GM19452 (cell line): ENCODE results near the gene FAM114A2.
"Not testable (repeated sequence)": the region's sequence is repeated elsewhere in the genome, so short reads cannot be mapped to it uniquely, and the experiment has no call there.

Source experiments
- ATAC-seq: cut with Tn5 transposase; IDR thresholded peaks from one replicate; pipeline ENCODE4 v1.9.1; 2021; ENCODE audit not compliant: unreplicated experiment

Gene FAM114A2

DNA sequence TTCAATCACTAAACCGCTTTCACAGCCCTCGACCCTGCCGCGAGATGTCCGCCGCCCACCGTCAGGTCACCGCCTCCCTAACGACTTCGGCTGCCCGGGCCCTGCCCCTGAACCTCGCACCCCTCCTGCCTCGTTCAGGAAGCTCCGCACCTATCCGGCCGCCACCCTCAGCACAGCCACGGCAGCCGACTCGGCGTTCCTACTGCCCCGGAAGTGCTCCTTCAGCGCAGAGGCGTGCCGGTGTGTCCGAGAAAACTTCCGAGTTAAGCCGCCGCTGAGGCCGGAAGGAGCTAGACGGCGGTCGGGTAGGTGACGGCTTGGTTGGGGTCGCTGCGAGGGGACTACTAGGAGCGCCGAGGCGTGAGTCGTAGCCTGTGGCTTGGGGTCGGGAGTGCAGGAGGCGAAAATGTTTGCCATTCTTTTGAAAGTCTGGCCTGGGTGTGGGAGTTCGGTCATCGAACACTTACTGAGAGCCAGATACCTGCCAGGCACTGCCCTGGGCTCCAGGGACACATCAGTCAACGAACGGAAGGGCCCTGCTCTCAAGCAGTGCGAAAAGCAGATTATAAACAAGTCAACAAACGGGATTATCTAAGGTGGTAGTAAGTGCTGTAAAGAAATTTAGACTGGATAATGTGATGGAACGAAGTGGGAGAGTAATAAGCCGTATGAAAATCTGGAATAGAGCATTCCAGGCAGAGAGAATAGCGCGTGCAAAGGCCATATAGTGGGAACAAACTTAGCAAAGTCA lies at the start of gene FAM114A2, which contains the start of gene MFAP3:
FAM114A2 (minus strand) TSS at position 204 of the 751 bp plus-strand sequence. CDS start 3,957 bp downstream, outside the sequence.
MFAP3 (plus strand) TSS at position 261 of the 751 bp plus-strand sequence. CDS start 10,756 bp downstream, outside the sequence.
- ATAC-seq = peak; percentile 97

DNA sequence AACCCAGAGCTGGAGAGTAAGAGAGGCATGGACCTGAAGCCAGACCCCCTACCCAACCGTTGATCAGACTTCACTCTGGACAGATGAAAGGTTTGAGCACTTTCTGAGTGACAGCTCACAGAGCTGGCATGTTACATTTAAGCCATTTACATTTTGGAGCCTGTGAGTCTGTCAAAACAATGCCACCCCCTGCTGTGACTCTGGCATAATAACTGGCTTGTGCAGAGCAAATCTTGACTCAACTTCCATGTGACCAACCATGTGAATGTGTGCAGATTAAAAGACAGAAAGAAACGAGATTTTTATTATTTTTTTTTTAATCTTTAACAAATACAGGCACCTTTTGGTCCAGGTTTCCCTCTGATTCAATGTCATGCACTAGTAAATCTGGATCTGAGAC lies 48.5 kb upstream of the FAM114A2 start:
- no peak for ATAC-seq

DNA sequence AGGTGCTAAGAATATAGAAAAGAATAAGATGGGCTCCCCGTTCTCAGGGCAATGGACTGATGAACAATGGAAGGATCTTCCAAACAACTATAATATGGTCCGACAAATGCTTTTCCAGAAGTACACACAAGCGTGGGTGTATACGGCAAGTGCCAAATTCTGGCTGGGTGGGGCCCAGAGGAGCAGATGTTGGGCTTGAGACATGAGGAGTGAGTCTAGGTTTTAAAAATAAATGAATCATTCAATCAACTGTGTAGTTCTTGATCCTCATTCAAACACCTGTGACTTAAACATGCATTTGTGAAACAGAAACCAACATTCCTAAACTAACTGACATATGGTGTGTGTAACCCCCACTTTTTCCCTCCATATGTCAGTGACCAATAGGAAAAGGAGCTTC lies 47.9 kb upstream of the FAM114A2 start:
- ATAC-seq = no peak

DNA sequence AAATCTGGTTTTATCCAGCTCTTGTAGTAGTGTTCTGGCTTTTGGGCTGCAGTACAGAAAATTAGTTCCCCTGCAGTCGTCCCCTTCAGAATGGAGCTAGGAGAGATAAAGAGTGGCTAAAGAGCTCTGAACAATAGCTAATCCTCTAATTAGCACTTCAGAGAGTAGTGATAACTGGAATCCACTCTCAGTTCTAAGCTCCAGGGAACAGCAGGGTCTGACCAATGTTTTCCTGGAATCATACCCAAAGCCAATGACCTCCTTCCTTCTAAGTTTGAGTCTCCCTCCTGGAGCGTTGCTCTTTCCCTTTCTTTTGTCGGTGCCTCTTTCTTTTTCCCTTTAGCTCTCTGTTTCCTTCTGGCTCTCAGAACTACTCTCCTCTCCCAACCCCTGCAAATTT lies 47.4 kb upstream of the FAM114A2 start:
- no peak for ATAC-seq

DNA sequence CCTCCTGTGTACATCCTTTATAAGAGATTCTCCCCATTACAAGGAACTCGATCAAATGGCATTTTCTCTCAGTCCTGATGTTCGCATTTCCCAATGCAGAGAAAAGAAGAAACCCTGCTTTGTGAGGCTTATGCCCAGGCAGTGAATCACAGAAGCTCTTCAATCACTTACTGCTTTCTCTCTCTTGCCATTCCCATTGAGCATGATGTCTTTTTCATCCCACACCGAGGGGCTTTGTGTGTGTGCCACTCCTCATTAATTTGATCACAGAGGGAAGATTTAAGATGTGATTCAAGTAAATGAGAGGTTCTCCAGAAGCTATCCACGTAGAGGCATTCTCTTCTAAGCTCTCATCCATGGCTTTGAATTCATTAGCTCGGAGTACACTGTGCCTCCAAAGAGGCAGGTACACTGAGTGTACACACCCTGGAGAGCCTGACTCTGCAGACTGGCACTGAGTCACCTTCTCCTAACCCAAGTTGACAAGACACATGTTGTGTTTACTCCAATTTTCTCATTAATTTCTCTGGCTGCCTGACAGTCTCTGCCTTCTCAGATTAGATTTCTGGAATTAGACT lies 45.4 kb upstream of the FAM114A2 start:
- ATAC-seq = no peak

DNA sequence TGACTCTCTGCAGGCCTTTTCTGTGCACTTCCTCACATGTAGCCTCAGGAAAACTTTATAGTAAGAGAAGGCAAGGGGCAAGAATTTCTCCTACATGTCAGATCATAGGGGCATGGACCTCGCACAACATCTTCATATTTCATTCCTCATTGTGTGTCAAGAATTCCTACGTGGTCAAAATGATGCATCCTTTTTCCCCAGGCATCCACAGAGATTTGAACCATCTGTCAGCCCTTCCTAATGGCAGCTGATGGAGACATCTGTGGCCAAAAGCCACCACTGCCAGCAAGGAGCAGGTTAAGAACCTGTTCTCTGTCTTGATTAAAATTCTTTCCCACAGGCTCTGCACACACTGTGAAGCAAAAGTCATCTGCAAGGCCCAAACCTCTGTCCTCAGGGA lies 42.5 kb upstream of the FAM114A2 start:
- no peak for ATAC-seq

DNA sequence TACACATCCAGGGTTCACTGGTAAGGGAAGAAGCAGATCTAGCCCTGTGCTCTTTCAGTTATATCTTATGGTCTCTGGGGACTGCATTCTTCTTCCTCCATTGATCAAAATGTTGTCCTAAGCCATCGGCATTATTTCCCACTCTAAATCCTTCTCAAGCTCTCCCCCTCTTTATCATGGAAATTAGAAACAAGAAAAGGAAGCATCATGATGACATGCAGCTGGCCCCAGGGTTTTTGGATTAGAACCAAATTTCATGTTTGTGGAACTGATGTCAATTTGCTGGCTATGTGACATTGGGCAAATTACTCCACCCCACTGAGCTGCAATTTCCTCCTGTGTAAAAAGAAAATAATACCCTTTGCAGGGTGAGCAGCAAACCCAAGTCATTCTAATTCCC lies 39.6 kb upstream of the FAM114A2 start:
- no peak for ATAC-seq

DNA sequence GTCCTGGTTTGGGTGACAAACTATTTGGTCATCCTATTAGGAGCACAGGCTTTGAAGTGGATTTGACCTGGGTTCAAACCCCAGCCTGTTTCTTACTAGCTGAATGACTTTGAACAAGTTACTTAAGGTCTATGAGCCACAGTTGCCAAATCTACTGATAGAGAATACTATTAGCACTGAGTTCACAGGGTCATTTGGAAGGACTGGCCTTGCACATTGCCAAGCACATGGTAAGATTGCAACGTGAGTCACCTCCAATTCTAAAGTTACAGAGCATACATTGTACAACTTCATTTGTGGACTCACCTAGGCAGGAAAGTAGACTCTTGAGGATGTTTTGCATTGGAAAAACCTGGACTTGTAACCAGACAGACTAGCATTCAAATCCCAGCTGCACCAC lies 39.0 kb upstream of the FAM114A2 start:
- ATAC-seq = no peak

DNA sequence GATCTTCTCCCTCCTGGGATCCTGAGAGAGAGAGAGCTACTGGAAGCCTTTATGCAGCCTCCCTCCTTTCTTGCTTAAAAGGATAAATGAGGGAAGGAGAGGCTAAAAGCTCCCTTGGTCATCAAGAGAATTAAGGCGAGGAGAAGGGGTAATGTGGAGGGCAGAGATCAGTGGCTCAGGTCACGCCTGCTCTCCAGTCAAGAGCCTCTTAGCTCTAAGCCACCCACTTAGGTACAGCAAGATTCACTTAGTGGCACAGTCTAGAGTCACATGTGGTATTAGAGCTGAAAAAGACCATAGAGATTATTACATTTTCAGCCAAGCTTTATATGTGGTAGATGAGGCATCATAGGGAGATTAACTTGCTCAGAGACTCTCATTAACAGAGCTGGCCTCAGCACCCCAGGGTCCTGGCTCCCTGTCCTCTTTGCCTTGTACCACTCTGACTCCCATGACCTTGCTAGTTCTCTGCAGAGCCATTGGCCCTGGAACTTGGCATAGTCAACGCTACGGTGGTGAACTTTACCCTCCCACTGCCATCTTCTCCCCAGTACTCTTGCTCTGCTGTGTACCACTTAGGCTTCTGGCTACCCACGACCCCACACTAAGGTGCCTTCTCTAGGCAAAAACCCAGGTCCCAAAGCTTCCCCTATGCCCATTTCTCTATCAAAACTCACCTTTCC lies 37.7 kb upstream of the FAM114A2 start:
- ATAC-seq = no peak

DNA sequence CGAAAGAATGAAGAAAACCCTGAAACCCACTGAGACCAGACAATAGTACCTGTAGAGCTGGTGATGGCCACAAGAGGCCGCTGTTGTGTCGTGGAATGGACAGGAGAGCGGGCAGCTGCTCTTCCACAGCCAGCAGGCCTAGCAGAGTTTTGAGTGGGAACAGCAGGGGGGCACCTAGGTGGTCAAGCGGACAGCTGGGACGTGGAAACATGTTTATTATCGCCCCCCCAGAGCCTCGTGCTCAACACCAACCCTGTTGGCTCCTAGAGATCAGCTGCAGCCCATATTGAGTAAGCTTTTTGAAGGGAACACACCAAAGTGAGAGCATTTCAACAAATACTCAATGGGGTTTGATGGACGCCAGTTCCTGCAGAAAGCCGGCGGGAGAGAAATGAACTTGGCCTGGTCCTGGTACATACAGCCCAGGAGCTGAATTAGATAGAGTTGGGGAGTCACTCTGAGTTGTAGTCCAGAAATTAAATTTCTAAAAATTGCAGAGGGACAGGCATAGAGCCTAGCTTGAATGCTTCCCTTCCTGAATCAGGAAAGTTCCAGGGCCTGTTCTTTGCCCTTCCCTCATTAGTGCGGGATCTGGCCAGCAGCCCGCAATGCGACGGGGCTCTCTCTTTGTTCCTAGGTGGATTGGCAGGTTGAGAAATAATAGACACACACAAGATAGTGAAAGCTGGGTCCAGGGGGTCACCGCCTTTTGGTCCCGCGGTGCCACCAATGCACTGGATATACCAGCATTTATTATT lies 33.9 kb upstream of the FAM114A2 start:
- peak; percentile 96 for ATAC-seq

DNA sequence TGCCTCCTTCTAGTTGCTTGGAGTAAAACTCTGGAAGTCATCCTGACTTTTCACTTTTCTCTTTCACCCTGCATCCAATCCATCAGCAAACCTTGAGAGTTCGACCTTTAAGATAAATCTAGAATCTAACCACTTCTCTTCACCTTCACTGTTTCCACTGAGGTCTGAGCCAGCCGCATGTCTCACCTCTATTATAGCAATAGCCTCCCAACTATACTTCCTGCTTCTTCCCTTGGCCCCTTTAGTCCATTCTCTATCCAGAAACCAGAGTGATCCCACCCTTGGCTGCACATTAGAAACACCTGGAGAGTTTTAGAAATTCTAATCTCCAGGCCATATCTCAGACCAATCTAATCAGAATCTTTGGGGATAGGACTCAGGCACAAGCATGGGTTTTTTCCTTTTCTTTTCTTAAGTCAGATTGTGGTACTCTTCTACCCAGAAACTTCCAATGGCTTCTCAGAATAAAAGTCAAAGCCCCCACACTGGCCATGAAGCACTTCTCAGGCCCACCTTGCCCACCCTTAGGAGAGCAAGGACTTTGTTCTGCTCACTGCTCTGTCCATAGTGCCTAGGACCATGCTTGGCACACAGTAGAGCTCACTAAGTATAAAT lies 33.2 kb upstream of the FAM114A2 start:
- peak; percentile 25 for ATAC-seq

DNA sequence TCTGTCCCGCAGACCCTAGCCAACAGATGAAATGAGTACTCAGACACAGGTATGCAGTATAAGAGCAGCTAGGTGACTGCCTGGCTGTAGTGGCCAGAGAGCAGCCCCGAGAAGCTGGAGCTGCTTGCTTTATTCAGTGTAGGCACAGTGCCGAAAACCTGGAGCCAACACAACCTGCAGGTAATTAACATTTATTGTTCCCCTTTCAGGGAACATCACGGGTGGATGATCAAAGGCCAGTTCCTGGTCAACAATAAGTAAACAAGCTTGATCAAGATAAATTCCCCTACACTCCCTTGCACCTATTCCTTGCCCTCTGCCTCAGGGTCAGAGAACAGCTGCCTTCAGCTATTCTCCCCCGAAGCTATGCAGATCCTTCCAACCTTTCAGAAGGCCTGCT lies 31.1 kb upstream of the FAM114A2 start:
- ATAC-seq = not testable (repeated sequence)

DNA sequence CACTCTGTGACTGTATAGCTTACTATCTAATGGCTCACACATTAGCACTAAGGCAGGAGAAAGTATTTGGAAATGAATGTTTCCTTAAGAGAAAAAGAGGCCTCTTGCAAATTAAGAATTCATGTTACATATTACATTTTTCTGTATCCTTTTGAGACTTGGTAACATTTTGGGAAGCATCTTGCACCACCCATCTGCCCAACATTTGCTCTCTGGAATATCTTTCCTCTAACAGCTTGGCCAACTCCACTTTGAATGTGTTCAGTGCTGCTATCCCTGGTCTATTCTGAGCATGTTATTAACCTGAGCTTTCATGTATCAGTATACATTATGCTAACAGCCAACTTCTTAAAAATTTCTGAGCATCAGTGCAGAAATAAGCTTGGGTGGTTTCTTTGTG lies 27.3 kb upstream of the FAM114A2 start:
- no peak for ATAC-seq

DNA sequence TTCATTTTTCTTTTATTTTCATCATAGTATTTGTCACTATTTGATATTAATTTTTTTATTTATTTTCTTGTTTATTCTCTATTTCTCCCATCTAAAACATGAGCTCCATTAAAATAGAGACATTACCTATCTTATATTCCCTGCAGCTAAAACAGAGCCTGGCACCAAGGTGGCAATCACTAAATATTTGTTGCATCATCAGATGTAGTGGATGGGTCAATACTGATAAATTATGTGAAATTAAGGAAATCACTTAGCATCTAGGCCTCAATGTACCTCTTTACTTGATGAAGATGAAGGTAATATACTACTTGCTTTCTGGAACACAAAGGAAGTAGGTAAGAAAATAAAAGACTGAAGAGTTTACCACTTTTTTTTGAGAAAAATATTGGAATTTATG lies 24.7 kb upstream of the FAM114A2 start:
- ATAC-seq = no peak

DNA sequence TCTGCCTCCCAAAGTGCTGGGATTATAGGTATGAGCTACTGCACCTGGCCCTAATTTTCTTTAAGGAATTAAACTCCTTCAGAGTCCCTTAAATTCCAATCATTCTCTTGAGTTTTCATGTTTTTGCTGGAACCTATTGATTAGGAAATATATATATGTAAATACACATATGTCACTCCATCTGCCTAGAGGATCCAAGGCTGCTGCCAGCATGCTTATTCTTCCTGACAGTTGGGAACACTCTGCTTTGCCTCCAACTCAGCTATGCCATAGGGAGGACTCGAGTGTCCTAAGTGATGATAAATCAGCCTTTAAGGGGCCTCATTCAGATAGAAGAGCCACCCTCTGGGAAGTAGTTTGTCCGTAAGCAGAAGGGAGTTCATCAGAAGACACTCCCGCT lies 21.9 kb upstream of the FAM114A2 start:
- ATAC-seq = no peak

DNA sequence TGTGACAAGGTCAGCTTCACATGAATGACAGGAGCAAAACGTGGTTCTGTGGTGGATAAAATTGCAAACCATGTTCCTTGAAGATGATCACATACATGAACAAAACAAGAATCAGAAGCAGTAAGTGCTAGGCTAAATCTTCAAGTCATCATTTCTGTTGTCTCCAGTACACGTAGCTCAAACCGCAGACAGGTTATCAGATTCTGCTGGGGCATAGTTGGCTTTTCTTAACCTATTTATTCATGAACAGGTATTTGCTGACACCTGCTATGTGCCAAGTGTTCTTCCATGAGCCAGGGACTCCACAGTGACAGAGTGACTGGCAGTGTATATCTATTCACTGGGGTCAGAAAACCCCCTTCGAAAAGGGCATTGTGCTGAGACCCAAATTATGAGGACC lies 20.9 kb upstream of the FAM114A2 start:
- no peak for ATAC-seq

DNA sequence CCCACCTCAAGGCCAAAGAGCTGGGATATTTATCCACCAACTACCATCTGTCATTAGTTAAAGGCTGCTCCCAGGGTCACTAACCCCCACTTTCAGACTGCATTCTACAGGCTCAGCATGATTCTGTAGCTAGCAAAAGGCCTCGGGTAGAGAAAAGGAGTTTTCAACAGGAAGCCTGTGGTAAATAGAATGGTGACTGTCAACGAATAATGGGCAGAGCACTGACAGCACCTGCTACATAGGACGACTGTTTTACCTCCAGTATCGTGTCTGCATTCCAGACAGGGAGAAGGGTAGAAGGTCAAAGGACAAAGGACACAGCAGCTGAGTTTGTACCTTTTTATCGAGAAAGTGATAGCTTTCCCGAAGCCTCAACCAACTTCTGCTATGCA lies 20.3 kb upstream of the FAM114A2 start:
- peak; percentile 52 for ATAC-seq

DNA sequence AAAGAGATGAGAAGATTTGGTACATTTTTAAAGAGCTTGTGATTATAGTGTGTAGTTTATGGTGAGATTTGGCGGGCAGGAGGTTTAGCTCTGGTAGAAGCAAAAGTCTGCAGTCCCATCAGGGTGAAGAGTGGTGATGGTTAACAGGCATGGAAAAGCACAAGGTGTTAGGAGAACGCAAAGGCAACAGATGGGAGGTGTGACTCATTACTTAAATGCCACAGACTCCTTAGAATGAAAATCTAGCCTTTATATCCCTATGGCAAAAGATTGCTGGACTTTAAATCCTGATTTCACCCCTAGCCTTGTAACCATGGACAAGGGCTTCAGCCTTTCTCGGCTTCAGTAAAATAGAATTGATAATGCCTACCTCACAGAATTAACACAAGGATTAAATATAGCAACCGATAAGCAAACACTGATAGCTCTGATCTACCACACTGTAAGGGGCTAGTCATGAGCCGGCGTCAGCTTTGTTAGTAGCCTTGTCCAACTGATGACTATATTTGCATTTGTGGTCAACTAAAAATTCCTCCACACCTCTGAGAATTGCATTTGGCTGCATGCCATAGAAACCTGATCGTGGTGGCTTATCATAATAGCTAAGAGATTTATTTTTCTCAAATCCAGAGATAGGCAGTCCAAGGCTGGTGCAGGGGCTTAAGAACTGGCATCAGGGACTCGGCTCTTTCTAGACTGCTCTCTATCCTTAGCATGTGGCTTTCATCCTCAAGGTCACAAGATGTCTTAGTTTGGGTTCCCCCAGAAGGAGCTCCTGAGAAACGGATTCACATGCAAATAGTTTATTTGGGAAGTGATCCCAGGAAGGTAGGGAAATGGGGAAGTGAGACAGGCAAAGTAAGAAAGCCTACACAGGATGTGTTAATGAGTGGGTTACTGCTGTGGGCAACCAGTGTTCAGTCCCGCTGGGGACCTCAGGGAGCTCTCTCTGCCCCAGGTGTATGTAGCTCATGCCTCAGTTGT lies 19.6 kb upstream of the FAM114A2 start:
- peak; percentile 61 for ATAC-seq

DNA sequence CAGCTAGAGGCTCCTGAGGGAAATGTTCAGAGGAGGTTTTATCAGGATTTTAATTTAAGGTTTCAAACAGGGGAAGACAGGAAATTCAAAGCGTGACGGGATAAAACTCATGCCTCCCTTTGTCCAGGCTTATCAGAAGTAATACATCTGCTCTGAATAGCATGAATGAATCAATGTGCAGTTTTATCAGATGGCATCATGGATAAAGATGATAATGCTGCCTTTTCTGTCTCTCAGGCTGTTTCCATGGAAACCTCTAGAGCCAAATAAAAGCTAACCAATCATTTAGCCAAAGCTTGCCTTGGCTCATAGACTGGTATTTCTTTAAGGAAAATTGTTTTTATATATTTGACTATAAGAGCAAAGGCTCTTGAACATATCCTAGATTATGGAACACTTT lies 16.5 kb upstream of the FAM114A2 start:
- ATAC-seq = no peak

DNA sequence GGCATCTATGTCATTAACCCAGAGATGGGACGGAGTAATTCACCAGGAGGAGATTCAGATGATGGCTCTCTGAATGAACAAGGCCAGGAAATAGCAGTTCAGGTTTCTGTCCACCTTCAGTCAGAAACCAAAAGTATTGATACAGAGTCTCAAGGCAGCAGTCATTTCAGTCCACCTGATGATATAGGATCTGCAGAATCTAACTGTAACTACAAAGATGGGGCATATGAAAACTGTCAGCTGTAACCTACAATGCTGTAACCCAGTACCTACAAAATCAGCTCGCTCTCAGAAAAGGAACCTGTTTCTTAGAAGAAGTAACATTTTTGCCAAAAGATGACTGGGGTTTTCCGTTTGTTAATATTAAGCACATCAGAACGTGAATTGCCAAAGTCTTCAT lies 14.8 kb upstream of the FAM114A2 start:
- no peak for ATAC-seq
